ENCODE measurements around the gene APOL4. TPM values are rescaled to one million over a fixed set of nuclear protein-coding genes. Genes with fewer than 3 reads are reported as not detected.
"Not testable (repeated sequence)": the region's sequence is repeated elsewhere in the genome, so short reads cannot be mapped to it uniquely, and the experiment has no call there.

The APOL4 gene
- total RNA-seq, 1 donor from 2014 or later: 15.0 TPM

DNA sequence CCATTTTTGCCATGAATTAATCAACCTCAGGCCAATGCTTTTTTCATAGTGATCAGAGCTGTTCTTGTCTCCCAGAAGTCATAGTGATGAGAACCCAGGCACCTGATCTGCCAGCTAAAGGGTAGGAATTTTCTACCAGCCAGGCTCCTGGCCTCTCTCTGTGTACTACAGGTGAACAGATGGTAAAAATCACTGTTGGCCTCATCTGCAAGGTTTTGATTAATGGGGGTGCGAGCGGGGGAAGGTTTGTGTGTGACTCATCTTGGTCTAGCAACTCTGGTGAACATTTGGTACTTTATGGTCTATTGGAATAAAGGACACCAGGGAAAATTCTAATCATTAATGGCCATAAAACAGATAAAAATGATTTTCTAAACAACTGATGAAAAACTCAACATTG is 14.4 kb upstream of the APOL4 start:
- peaks cover 40% of the 10 kb centered on the region for H3K4me1 Mint-ChIP-seq
- no peak overlapping the region for H3K4me3 Mint-ChIP-seq
- H3K27me3 Mint-ChIP-seq (ENCODE audit: low read depth): no peaks in the 10 kb centered on the region
- H3K9me3 Mint-ChIP-seq: peaks cover 8% of the 10 kb centered on the region
- TF ChIP-seq, protein P1, sequence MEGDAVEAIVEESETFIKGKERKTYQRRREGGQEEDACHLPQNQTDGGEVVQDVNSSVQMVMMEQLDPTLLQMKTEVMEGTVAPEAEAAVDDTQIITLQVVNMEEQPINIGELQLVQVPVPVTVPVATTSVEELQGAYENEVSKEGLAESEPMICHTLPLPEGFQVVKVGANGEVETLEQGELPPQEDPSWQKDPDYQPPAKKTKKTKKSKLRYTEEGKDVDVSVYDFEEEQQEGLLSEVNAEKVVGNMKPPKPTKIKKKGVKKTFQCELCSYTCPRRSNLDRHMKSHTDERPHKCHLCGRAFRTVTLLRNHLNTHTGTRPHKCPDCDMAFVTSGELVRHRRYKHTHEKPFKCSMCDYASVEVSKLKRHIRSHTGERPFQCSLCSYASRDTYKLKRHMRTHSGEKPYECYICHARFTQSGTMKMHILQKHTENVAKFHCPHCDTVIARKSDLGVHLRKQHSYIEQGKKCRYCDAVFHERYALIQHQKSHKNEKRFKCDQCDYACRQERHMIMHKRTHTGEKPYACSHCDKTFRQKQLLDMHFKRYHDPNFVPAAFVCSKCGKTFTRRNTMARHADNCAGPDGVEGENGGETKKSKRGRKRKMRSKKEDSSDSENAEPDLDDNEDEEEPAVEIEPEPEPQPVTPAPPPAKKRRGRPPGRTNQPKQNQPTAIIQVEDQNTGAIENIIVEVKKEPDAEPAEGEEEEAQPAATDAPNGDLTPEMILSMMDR (IDR thresholded peaks at IDR 0.05; ENCODE audit: unreplicated experiment): no peak
- no peak overlapping the region for H3K27ac Mint-ChIP-seq
- DNase-seq (ENCODE audit: low spot score in 2 of 2, unreplicated experiment in 2 of 2): no peak
- H3K36me3 Mint-ChIP-seq: no peaks in the 10 kb centered on the region

DNA sequence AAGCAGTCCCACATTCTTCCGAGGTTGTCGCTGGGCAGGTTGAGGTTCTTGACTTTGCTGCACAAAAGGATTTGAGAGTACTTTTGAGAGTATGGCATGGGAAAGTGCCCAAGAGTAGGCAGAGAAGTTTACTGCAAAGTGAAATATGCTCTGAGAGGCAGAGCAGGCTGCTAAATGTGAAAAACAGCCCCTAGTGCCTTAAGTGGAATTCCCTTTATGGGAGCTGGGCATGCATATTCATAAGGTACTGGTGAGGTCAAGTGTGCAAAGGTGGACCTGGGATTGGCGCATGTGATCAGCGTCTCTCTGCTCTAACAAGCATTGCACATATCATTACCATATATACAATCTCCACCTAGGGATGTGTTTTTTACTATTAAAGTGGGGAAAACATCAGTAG is 12.0 kb upstream of the APOL4 start:
- Mint-ChIP-seq H3K4me1 (peaks cover 38% of the 10 kb centered on the region), H3K36me3 (peaks cover 8% of the 10 kb centered on the region), H3K27me3 (ENCODE audit: low read depth) (no peaks in the 10 kb centered on the region), H3K4me3 (no peak overlapping the region), H3K27ac (no peak overlapping the region), H3K9me3 (peaks cover 22% of the 10 kb centered on the region)
- DNase-seq (ENCODE audit: low spot score in 2 of 2, unreplicated experiment in 2 of 2): no peak
- TF ChIP-seq, protein P1 (IDR thresholded peaks at IDR 0.05; ENCODE audit: unreplicated experiment): no peak

DNA sequence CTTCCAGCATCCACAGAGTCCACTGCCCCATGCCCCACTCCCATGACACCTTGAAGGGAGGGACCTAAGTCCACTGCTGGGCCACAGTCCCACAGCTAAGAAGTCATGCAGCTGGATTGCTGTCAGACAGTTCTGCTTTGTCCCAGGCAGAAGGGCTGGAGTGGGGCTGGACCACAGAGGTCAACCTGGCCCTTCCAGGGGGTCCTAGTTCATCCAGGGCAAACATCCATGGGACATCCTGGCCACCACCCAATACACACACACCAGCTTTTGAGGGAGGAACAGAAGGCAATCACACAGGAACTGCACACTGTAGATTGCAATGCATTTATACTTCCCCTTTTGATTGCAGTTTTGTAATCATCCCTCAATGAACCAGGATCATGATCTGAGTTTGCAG is 11.3 kb upstream of the APOL4 start:
- Mint-ChIP-seq H3K4me3 (no peak overlapping the region), H3K4me1 (peaks cover 38% of the 10 kb centered on the region), H3K27ac (no peak overlapping the region), H3K27me3 (ENCODE audit: low read depth) (no peaks in the 10 kb centered on the region), H3K9me3 (peaks cover 21% of the 10 kb centered on the region), H3K36me3 (peaks cover 8% of the 10 kb centered on the region)
- TF ChIP-seq, protein P1 (IDR thresholded peaks at IDR 0.05; ENCODE audit: unreplicated experiment): no peak
- no peak for DNase-seq (ENCODE audit: low spot score in 2 of 2, unreplicated experiment in 2 of 2)

DNA sequence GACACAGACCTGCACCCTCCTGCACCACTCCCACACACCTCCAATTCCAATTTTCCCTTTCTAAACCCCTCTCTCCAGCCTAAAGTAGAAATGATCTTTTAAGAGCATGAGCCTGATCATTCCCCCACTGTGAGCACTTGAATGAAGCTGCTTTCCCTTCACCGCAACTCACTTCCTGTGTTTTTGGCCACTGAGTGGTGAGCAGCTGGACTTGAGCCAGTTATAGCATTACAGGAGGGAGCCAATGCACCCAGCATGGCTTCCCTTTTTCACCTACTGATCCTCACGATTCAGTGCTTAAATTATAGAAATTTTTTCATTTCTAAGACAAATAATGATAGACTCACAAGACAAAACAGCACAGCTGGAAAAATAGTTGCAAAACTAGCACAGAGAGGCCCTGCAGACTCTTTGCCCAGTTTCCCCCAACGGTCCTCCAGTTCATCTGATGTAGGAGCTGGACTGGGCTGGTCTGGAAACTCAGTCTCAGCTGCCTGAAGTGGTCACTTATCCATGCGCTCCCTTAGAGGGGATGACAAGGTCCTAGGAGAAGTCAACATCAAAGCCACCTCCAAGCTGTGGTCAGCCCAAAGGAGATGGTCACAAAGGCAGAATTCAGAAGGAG is 9.7 kb upstream of the APOL4 start:
- H3K4me1 Mint-ChIP-seq: peaks cover 45% of the 10 kb centered on the region
- H3K4me3 Mint-ChIP-seq: no peak overlapping the region
- TF ChIP-seq, protein P1 (IDR thresholded peaks at IDR 0.05; ENCODE audit: unreplicated experiment): no peak
- no peak overlapping the region for H3K27ac Mint-ChIP-seq
- H3K36me3 Mint-ChIP-seq: peaks cover 8% of the 10 kb centered on the region
- DNase-seq (ENCODE audit: low spot score in 2 of 2, unreplicated experiment in 2 of 2): no peak
- H3K9me3 Mint-ChIP-seq: peaks cover 21% of the 10 kb centered on the region
- H3K27me3 Mint-ChIP-seq (ENCODE audit: low read depth): no peaks in the 10 kb centered on the region

DNA sequence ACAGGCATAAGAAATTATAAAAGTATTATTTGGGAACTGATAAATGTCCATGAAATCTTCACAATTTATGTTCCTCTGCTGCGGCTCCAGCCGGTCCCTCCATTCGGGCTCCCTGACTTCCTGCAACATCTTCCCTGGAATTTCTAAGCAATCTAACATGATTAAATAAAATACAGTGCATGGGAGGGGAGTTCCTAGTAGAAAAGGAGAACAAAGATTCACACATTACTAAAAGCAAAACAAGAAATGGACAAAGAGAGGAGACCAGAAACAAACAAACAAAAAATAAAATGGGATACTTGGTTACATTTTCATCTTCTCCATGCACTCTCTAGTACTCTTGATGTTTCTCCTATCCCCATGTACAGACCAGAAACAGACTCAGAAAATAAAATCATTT is 8.6 kb upstream of the APOL4 start:
- Mint-ChIP-seq H3K9me3 (peaks cover 21% of the 10 kb centered on the region), H3K4me3 (no peak overlapping the region)
- TF ChIP-seq, protein P1 (IDR thresholded peaks at IDR 0.05; ENCODE audit: unreplicated experiment): no peak

DNA sequence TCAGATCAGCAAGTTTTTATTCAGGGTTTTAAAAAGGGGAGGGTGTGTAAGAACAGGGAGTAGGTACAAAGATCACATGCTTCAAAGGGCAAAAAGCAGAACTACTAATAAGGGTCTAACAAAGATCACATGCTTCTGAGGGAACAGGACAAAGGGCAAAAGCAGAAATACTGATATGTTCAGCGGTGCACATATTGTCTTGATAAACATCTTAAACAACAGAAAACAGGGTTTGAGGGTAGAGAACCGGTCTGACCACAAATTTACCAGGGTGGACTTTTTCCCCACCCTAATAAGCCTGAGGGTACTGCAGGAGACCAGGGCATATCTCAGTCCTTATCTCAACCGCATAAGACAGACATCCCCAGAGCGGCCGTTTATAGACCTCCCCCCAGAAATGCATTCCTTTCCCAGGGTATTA is 7.9 kb upstream of the APOL4 start:
- Mint-ChIP-seq H3K4me1 (peaks cover 41% of the 10 kb centered on the region), H3K9me3 (peaks cover 21% of the 10 kb centered on the region)
- DNase-seq (ENCODE audit: low spot score in 2 of 2, unreplicated experiment in 2 of 2); H3K27ac Mint-ChIP-seq; H3K27me3 Mint-ChIP-seq (ENCODE audit: low read depth); H3K4me3 Mint-ChIP-seq; H3K36me3 Mint-ChIP-seq: not testable (repeated sequence)

More for the DNA sequence above, 8.6 kb upstream of the APOL4 start:
- Mint-ChIP-seq H3K27ac (no peak overlapping the region), H3K27me3 (ENCODE audit: low read depth) (no peaks in the 10 kb centered on the region), H3K4me1 (peaks cover 41% of the 10 kb centered on the region), H3K36me3 (peaks cover 8% of the 10 kb centered on the region)
- no peak for DNase-seq (ENCODE audit: low spot score in 2 of 2, unreplicated experiment in 2 of 2)

Measured in mesothelial cell of epicardium (in vitro differentiated cells).